ENCODE data around the gene AFF3.

DNA sequence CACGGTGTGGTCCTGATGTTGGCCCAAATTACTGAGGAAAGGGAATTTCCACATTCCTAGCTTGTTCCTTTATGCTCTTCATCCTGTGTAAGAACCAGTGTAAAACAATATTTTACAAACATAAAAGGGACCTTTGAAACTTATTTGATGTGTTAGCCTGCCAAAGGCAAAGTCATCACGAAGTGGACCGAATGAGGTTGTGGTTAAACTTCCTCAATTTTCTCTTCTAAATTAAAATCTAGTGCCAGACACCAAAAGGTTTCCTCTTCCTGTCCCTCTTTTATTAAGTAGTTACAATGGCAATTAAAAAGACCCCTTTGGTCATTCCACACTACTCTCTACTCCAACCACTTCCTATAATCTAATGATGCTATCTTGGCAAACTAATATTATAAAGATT is 279.8 kb downstream of the AFF3 start:
- TF ChIP-seq SP1 (IDR thresholded peaks at IDR 0.05): no peak
- TF ChIP-seq, protein P1, sequence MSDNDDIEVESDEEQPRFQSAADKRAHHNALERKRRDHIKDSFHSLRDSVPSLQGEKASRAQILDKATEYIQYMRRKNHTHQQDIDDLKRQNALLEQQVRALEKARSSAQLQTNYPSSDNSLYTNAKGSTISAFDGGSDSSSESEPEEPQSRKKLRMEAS (IDR thresholded peaks at IDR 0.05): no peak
- TF ChIP-seq, protein P2, sequence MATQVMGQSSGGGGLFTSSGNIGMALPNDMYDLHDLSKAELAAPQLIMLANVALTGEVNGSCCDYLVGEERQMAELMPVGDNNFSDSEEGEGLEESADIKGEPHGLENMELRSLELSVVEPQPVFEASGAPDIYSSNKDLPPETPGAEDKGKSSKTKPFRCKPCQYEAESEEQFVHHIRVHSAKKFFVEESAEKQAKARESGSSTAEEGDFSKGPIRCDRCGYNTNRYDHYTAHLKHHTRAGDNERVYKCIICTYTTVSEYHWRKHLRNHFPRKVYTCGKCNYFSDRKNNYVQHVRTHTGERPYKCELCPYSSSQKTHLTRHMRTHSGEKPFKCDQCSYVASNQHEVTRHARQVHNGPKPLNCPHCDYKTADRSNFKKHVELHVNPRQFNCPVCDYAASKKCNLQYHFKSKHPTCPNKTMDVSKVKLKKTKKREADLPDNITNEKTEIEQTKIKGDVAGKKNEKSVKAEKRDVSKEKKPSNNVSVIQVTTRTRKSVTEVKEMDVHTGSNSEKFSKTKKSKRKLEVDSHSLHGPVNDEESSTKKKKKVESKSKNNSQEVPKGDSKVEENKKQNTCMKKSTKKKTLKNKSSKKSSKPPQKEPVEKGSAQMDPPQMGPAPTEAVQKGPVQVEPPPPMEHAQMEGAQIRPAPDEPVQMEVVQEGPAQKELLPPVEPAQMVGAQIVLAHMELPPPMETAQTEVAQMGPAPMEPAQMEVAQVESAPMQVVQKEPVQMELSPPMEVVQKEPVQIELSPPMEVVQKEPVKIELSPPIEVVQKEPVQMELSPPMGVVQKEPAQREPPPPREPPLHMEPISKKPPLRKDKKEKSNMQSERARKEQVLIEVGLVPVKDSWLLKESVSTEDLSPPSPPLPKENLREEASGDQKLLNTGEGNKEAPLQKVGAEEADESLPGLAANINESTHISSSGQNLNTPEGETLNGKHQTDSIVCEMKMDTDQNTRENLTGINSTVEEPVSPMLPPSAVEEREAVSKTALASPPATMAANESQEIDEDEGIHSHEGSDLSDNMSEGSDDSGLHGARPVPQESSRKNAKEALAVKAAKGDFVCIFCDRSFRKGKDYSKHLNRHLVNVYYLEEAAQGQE (IDR thresholded peaks at IDR 0.05): no peak
- TF ChIP-seq HNF4A (conservative IDR thresholded peaks at IDR 0.05): no peak
- TF ChIP-seq, protein P3, sequence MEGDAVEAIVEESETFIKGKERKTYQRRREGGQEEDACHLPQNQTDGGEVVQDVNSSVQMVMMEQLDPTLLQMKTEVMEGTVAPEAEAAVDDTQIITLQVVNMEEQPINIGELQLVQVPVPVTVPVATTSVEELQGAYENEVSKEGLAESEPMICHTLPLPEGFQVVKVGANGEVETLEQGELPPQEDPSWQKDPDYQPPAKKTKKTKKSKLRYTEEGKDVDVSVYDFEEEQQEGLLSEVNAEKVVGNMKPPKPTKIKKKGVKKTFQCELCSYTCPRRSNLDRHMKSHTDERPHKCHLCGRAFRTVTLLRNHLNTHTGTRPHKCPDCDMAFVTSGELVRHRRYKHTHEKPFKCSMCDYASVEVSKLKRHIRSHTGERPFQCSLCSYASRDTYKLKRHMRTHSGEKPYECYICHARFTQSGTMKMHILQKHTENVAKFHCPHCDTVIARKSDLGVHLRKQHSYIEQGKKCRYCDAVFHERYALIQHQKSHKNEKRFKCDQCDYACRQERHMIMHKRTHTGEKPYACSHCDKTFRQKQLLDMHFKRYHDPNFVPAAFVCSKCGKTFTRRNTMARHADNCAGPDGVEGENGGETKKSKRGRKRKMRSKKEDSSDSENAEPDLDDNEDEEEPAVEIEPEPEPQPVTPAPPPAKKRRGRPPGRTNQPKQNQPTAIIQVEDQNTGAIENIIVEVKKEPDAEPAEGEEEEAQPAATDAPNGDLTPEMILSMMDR (IDR thresholded peaks at IDR 0.05; ENCODE audit: low read depth, low read length, missing input control): no peak
- no peak for TF ChIP-seq FOXA1 (IDR thresholded peaks at IDR 0.05)
- TF ChIP-seq EGR1 (IDR thresholded peaks at IDR 0.05; ENCODE audit: low read depth in 2 of 2): no peak
- TF ChIP-seq JUND (IDR thresholded peaks at IDR 0.05): no peak
- no peak for TF ChIP-seq YY1 (IDR thresholded peaks at IDR 0.05)
- no peak for TF ChIP-seq TAF1 (conservative IDR thresholded peaks at IDR 0.05)
- TF ChIP-seq GABPA (IDR thresholded peaks at IDR 0.05 in 1 of 2, conservative IDR thresholded peaks at IDR 0.05 in 1 of 2): no peak
- no peak for TF ChIP-seq RAD21 (IDR thresholded peaks at IDR 0.05)

Data from liver (tissue), 3 donors.